A549 (cell line): Measurements from ENCODE around the gene LUZP2.

ENCODE experiments used
- CHD2 ChIP-seq: fragments of 150-350 bp; IDR thresholded peaks from 2 replicates; pipeline ENCODE4 v1.6.1; 2014; ENCODE audit warnings: low read length; ENCODE audit not compliant: partially characterized antibody
- EP300 ChIP-seq, 2 experiments: fragments of >200 bp; sonication (Bioruptor Twin); formaldehyde crosslinking; IDR thresholded peaks; 2 replicates in 1 of 2; 3 replicates in 1 of 2; pipeline ENCODE4 v1.6.1; 2016 to 2017
- POLR2A ChIP-seq: IDR thresholded peaks from 2 replicates; pipeline ENCODE4 v1.6.1; 2012; ENCODE audit warnings: mild to moderate bottlenecking, low read length
- POLR2AphosphoS2 ChIP-seq: conservative IDR thresholded peaks from 2 replicates; pipeline ENCODE4 v1.6.1; 2012; ENCODE audit warnings: low read length, improper control_type of control experiment, inconsistent platforms
- RAD21 ChIP-seq, 2 experiments: fragments of >200 bp in 1 of 2; sonication (Bioruptor Twin) in 1 of 2; formaldehyde crosslinking in 1 of 2; IDR thresholded peaks in 1 of 2; conservative IDR thresholded peaks in 1 of 2; 2 replicates in 1 of 2; 3 replicates in 1 of 2; pipeline ENCODE4 v1.6.1; 2012 to 2018; ENCODE audit warnings: inconsistent platforms in 1 of 2
- REST ChIP-seq: fragments of 200-600 bp; sonication (generic); IDR thresholded peaks from 2 replicates; pipeline ENCODE4 v1.6.1; 2016; ENCODE audit warnings: antibody characterized with exemption, mild to moderate bottlenecking, moderate library complexity
- TF ChIP-seq, protein P1 (sequence below): fragments of >200 bp; sonication (Bioruptor Twin); formaldehyde crosslinking; IDR thresholded peaks from 3 replicates; pipeline ENCODE4 v1.5.1; 2016

GRCh38 chr11:24683583-24683982 is 186.7 kb downstream of the LUZP2 start:
- TF ChIP-seq, protein P1, sequence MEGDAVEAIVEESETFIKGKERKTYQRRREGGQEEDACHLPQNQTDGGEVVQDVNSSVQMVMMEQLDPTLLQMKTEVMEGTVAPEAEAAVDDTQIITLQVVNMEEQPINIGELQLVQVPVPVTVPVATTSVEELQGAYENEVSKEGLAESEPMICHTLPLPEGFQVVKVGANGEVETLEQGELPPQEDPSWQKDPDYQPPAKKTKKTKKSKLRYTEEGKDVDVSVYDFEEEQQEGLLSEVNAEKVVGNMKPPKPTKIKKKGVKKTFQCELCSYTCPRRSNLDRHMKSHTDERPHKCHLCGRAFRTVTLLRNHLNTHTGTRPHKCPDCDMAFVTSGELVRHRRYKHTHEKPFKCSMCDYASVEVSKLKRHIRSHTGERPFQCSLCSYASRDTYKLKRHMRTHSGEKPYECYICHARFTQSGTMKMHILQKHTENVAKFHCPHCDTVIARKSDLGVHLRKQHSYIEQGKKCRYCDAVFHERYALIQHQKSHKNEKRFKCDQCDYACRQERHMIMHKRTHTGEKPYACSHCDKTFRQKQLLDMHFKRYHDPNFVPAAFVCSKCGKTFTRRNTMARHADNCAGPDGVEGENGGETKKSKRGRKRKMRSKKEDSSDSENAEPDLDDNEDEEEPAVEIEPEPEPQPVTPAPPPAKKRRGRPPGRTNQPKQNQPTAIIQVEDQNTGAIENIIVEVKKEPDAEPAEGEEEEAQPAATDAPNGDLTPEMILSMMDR = no peak
- TF ChIP-seq EP300 (IDR thresholded peaks at IDR 0.05) (no peak), RAD21 (conservative IDR thresholded peaks at IDR 0.05 in 1 of 2, IDR thresholded peaks at IDR 0.05 in 1 of 2) (no peak), REST (no peak), POLR2A (no peak), CHD2 (no peak), POLR2AphosphoS2 (no peak)
